ENCODE measurements around the gene FBLN1. TPM values are rescaled to one million over a fixed set of nuclear protein-coding genes. Genes with fewer than 3 reads are reported as not detected.
"Not testable (repeated sequence)": the region's sequence is repeated elsewhere in the genome, so short reads cannot be mapped to it uniquely, and the experiment has no call there.

Gene FBLN1
- total and polyA plus RNA-seq, 9 donors = 62.7 to 394 (median 189) TPM

DNA sequence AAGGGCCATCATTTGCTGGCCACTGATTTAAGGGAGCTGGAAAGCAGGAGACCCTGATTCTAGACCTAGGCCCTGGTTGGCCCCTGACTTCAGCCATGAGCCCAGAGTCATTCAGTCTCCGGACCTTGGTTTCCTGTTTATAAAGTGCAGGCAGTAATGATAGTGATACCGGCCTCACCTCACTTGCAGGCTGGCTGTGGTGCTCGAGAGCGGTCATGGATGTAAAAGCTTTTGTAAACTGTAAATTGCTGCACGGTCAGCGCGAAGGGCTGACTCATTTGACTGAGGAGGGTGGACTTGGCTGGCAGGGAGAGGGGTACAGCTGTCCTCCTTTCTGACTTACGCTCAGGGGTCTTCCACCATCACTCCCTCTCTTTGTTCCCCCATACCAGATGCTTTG is 37.4 kb downstream of the FBLN1 start:
- DNase-seq = no peak
- no peaks in the 10 kb centered on the region for H3K36me3 ChIP-seq
- no peaks in the 10 kb centered on the region for H3K9me3 ChIP-seq
- no peaks in the 10 kb centered on the region for H3K27me3 ChIP-seq
- H3K4me3 ChIP-seq = no peak overlapping the region
- TF ChIP-seq CTCF (IDR thresholded peaks at IDR 0.05) (no peak), POLR2A (IDR thresholded peaks at IDR 0.05) (no peak), EP300 (IDR thresholded peaks at IDR 0.05) (no peak)
- intact Hi-C loops (cut with DNase I) = no loop called here
- peaks cover 7% of the 10 kb centered on the region for H3K4me1 ChIP-seq (ENCODE audit: insufficient read depth)
- no peak overlapping the region for H3K27ac ChIP-seq
- WGBS, 3 donors = 81 to 92% (median 86%) methylated on average over 8 of the region's 8 CpGs

DNA sequence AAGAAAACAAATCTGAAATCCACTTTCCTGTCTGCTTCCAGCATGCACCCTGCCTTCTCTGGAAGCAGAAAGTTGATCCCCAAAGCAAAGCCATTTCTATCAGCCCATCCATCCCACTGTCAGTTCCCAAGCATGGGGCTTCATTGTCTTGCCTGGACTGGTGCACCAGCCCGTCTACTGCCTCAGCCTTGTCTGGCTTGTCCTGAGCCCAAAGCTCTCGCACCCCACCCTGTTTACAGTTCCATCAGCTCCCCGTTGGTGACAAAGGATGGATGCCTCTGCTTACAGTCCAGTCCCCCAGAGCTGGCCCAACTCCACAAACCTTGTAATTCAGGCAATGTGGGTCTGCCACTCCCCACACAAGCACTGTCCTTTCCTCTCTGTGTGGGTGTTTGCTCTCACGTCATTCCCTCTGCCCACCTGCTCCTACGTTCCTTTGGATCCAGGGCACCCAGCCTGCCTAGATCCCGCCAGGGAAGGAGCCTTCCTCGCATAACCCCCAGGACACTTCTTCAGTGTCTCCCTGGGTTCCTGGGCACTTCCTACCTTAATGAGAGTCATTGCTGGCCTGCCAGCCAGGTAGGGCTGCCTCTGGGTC is 38.8 kb downstream of the FBLN1 start:
- Histone ChIP-seq H3K36me3 (no peaks in the 10 kb centered on the region), H3K27me3 (no peaks in the 10 kb centered on the region), H3K4me3 (no peak overlapping the region), H3K27ac (no peak overlapping the region), H3K9me3 (no peaks in the 10 kb centered on the region), H3K4me1 (ENCODE audit: insufficient read depth) (peaks cover 7% of the 10 kb centered on the region)
- 92 to 95% (median 93%) methylated on average over 7 of the region's 7 CpGs for WGBS, 3 donors
- intact Hi-C loops (cut with DNase I) = no loop called here
- TF ChIP-seq POLR2A (IDR thresholded peaks at IDR 0.05) (no peak), EP300 (IDR thresholded peaks at IDR 0.05) (no peak), CTCF (IDR thresholded peaks at IDR 0.05) (no peak)
- DNase-seq = no peak

DNA sequence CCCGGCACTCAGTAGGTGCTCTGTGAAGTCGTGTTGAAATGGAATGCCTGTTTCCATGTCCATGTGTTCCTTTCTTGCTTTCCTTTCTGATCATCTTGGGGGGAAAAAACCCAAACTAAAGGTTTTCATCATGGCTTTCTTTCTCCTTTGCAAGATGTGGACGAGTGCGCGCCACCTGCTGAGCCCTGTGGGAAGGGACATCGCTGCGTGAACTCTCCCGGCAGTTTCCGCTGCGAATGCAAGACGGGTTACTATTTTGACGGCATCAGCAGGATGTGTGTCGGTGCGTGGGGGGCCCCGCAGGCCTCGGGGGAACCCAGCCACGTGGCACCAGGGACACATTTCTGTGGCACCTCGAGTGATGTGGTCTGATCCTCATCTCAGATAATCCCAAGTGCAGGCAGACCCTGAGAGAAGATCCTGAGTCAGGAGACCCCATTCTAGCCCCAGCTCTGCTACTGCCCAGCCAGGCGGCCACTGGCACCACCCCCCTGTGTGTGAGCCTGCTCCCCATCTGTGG is 39.4 kb downstream of the FBLN1 start:
- TF ChIP-seq POLR2A (IDR thresholded peaks at IDR 0.05) (no peak), EP300 (IDR thresholded peaks at IDR 0.05) (no peak), CTCF (IDR thresholded peaks at IDR 0.05) (no peak)
- H3K27me3 ChIP-seq = no peaks in the 10 kb centered on the region
- intact Hi-C loops (cut with DNase I) = no loop called here
- H3K27ac ChIP-seq = no peak overlapping the region
- H3K36me3 ChIP-seq = no peaks in the 10 kb centered on the region
- no peaks in the 10 kb centered on the region for H3K9me3 ChIP-seq
- no peak overlapping the region for H3K4me3 ChIP-seq
- DNase-seq = no peak
- peaks cover 7% of the 10 kb centered on the region for H3K4me1 ChIP-seq (ENCODE audit: insufficient read depth)
- WGBS, 3 donors = 92 to 93% (median 92%) methylated on average over 19 of the region's 19 CpGs

DNA sequence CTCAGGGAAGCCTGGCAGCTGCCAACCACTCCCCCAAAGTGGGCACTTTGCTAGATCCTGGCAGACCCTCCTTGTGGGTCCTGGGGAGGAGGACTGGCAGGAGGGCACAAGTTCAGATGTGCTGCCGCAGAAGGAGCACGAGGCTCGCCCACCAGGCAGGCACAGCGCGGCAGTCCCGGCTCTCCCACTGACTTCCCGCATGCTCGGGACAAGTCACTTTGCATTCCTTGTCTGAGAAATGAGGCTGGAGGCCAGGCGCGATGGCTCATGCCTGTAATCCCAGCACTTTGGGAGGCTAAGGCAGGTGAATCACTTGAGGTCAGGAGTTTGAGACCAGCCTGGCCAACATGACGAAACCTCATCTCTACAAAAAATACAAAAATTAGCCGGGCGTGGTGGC is 40.1 kb downstream of the FBLN1 start:
- H3K9me3 ChIP-seq; H3K27ac ChIP-seq; H3K4me3 ChIP-seq; H3K27me3 ChIP-seq; H3K36me3 ChIP-seq; H3K4me1 ChIP-seq (ENCODE audit: insufficient read depth); intact Hi-C loops (cut with DNase I); DNase-seq: not testable (repeated sequence)
- 97% methylated on average over 13 of the region's 13 CpGs for WGBS, 3 donors

GRCh38 chr22:45543243-45543642 is 40.6 kb downstream of the FBLN1 start:
- no peak overlapping the region for H3K27ac ChIP-seq
- no peak for DNase-seq
- peaks cover 2% of the 10 kb centered on the region for H3K4me1 ChIP-seq (ENCODE audit: insufficient read depth)
- intact Hi-C loops (cut with DNase I) = no loop called here
- no peaks in the 10 kb centered on the region for H3K27me3 ChIP-seq
- no peak overlapping the region for H3K4me3 ChIP-seq
- WGBS, 3 donors = 93 to 96% (median 94%) methylated on average over 13 of the region's 13 CpGs
- TF ChIP-seq CTCF (IDR thresholded peaks at IDR 0.05) (no peak), EP300 (IDR thresholded peaks at IDR 0.05) (no peak), POLR2A (IDR thresholded peaks at IDR 0.05) (no peak)
- no peaks in the 10 kb centered on the region for H3K9me3 ChIP-seq
- H3K36me3 ChIP-seq = no peaks in the 10 kb centered on the region
